GM19023 (cell line): ENCODE data around the gene TDP1.
"Not testable (repeated sequence)": the region's sequence is repeated elsewhere in the genome, so short reads cannot be mapped to it uniquely, and the experiment has no call there.

ENCODE experiments used
- ATAC-seq: cut with Tn5 transposase; IDR thresholded peaks from one replicate; pipeline ENCODE4 v1.9.1; 2021; ENCODE audit warnings: mild to moderate bottlenecking, moderate library complexity; ENCODE audit not compliant: unreplicated experiment

The TDP1 gene

DNA sequence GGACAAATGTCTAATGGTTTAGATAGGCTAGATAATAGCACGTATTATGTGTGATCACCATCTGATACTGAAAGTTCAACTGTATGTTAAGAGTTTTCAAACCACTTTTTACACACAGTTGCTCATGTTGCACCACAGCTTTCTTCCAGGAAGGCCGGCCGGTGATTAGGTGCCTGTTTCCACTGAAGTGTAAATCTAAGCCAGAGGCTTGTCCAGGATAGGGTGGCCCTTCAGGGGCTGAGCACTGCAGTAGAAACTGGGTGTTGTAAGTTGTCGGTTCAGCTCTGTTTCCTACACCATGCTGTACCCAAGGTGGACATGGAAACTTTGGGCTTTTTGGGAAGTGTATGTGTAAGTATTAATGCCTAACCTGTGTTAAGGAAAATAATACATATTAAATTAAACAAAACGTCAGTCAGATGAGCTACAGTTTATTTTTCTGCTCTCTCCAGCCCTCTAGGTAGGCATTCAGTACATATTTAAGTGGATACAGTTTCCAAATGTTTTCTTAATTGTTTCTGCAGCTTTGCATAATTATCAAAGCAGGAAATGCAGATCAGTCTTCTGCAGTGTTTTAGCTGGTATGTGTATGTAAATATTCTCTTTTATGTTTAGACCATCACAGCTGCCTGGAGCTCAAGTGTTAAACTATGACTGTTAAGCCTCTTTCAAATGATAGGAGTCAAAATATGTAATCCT is 30.9 kb downstream of the TDP1 start:
- ATAC-seq, result no peak

- ATAC-seq, result no peak
Observed at GRCh38 chr14:89987161-89987475, 31.4 kb downstream of the TDP1 start.

- ATAC-seq, result no peak
Observed at GRCh38 chr14:89988787-89989186, 33.1 kb downstream of the TDP1 start.

- ATAC-seq, result no peak
Observed at GRCh38 chr14:89990218-89990617, 34.5 kb downstream of the TDP1 start.

DNA sequence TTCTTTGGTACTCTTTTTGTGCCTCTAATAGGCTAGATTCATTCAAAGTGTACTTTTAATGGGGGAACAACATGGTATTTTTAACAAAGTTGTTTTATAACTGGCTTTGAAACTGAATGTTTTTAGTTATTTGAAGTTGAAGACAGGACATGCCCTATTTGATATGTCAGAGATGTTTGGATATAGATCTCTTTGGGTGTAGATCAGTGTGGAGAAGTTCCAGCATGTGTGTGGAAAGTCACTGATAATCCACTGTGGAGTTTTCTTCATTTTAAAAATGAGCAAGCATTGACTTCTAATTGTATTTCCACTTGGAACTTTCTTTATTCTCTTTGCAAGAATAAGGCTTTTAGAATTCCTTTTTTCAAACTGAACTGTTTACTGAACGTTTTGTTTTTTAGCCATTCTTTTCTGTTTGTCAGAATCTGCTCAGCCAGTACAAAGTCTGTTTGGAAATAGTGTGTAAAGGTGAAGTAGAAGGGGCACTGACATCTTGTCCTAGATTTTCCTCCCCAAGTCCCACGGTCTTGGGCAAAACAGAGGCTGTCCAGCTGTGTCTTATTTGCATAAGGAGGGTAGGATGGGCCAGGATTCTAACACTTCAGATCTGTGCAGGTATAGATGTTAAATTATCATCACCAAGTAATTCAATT is 35.0 kb downstream of the TDP1 start:
- ATAC-seq, result no peak

DNA sequence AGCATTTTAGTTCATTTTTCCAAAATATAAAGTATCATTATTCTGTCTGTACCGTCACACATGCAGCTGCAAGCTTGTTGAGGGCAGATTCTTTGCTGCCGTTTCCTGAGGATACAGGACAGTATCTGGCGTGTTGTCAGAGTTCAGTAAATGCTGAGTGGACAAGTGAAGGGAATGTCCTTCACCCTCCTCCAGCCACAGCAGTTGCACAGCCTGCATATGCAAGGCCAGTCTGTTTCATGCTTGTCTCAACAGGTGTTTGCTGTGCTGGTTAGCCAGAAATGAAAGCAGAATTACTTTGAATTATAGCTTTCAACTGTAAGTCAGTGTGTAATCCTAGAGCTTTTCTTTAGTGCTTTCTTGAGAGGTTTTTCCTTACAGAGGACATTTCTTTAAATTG is 36.5 kb downstream of the TDP1 start:
- ATAC-seq, result no peak

DNA sequence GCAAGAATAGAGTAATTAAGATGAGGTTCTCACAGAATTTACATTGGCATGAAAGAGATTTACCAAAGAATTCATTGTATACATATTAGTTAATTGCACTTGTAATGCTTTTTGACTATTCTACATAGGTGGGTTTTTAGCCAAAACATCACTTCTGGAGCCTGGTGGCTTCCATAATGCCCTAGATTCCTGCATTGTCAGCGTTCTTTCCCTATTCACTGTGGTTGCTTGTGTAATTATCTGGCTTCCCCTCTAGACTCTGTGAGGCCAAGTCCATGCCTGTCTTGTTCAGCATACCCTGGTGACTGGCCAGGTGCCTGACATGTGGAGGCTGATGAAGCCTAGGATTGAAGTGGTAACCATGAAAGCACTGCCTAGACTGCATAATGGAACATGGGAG is 41.2 kb downstream of the TDP1 start:
- no peak for ATAC-seq

DNA sequence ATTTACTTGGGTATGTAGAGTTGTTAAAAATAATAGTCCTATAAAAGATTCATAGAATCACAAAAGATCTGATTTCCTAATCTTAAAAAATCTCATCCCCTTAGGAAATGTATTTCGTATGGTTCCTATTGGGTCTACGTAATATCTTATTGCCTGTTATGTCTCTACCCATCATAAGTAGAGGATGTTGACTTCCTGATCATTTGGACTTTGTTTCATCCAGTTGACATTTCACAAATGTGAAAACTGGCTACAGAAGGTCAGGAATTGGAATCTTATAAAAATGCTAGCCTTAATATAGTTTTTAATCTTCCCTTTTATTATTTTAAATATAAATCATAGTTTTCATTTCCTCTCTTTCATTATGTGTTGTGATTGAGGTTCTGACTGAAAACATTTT is 45.2 kb downstream of the TDP1 start:
- no peak for ATAC-seq

DNA sequence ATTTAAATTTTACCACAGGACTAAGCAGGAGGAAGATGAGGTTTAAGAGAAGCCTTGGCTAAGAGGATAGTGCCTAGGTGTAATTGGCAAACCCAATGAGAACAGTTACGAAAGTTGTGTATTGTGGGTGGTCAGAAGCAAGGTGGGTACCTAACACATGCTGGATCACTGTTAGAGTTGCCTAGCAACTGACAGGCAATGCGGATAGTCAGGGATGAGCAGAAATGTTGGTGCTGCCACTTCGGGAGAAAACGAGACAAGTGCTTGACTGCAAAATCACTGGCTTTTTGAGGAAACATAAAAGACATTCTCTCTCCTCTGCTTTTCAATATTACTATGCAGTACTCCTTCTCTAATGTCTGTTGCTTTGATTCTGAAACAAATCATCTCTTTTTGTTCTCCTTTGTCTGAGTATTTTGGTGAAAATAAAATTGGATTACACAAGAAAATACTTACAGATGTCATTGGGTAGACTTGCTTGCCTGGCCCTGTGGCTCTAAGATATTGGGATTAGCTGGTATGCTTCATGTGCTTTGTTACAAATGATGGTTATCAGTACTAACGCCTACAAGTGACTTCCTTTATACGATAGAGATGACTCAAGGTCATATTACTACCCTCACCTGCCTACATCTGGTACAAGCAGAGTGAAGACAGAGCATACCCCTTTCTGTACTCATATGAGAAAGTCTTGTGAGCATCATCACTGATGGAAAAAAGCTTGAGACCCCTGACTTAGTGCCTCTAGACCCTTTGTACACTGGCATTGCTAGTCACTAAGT is 48.0 kb downstream of the TDP1 start:
- no peak for ATAC-seq

- no peak for ATAC-seq
Observed at GRCh38 chr14:90005441-90005840, 49.7 kb downstream of the TDP1 start.

- no peak for ATAC-seq
Observed at GRCh38 chr14:90005939-90006530, 50.3 kb downstream of the TDP1 start.

DNA sequence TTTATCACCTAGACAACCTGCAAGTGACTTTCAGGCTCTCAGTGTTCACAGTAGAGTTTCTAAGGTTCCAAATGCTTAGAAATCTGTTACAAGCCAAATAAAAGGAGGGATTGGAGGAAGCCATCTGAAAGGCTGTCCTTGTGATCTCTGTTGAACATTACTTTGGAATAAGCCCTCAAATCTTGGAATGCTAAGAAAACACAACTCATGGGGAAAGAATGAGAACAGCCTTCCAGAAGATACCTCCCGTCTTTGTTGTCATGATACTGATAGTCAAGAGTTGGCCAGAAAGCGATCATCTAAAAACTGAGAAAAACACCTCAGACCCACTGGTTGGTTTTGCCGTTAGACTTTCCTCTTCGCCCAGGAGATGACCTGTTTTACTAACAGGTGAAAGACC is 61.6 kb downstream of the TDP1 start:
- no peak for ATAC-seq

- no peak for ATAC-seq
Observed at GRCh38 chr14:90019824-90020523, 64.2 kb downstream of the TDP1 start.

DNA sequence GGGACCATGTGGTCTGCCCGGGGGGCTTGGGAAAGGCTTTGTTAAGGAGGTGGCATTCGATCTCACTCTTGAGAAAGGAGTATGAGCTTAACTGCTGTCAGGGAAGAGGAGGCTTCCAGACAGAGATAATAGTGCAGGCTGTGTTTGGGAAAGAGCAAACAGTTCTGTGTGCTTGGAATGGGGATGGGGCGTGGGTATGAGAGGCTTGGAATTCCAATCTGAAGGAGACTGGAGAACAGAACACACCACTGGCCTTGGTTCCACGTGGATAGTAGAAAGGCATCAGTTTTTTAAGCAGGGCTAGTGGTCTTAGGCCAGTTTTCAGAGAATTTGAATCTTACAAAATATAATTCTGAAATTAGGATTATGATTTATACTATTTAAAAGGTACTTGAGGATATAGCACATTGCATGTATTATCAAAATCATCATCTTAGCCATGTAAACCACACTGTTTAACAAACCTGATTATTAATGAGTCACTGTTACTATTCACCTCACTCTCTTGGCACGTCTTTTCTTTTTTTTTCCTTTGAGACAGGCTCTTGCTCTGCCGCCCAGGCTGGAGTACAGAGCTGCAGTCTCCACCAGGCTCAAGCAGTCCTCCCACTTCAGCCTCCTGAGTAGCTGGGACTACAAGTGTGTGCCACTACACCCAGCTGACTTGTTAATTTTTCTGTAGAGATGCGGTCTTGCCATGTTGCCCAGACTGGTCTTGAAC is 67.6 kb downstream of the TDP1 start:
- no peak for ATAC-seq

DNA sequence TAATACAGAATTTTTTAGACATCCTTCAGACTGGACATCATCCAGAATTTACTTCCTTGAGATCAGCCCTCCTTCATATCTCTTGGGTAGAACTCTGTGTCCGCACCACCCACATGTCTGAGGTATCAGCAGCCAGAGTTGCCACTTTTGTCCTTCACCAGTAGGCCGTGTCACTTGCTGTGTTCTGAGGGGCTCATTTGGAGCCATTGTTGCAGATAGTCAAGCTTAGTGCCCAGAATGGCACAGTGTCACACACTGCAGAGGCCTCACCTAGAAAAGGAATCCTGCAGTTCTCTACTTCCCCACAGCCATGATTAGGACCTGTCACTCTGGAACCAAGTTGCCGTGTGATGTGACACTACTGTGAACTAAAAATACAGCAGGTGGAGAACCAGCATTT is 69.2 kb downstream of the TDP1 start:
- no peak for ATAC-seq

DNA sequence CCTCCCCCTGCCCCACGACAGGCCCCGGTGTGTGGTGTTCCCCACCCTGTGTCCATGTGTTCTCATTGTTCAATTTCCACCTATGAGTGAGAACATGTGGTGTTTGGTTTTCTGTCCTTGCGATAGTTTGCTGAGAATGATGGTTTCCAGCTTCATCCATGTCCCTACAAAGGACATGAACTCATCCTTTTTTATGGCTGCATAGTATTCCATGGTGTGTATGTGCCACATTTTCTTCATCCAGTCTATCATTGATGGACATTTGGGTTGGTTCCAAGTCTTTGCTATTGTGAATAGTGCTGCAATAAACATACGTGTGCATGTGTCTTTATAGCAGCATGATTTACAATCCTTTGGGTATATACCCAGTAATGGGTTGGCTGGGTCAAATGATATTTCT is 70.9 kb downstream of the TDP1 start:
- not testable (repeated sequence) for ATAC-seq

DNA sequence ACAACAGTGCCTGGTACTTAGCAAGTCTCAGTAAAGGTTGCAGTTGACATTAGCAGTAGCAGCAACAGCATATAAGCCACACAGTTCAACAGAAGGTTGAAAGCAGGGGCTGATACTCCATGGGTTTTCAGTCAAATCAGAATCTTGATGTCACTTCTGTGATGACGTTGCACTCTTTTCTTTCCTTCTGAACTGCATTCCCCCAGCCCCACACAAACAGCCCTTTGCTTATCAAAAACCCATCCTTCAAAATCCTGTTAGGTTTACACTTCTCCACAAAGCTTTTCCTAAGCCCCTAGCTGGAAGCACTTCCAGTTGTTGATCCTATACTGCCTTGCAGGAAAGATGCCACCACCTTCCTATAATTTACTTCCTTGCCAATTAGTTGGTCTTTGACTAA is 72.1 kb downstream of the TDP1 start:
- ATAC-seq, result no peak

- no peak for ATAC-seq
Observed at GRCh38 chr14:90034156-90034555, 78.4 kb downstream of the TDP1 start.

- no peak for ATAC-seq
Observed at GRCh38 chr14:90034835-90035525, 79.3 kb downstream of the TDP1 start.
